Endothelial cell of umbilical vein (primary cell): ENCODE measurements around the gene DMWD.

Source experiments
- CTCF ChIP-seq, 2 donors: IDR thresholded peaks; 1 replicate in 1 of 2; 2 replicates in 1 of 2; pipeline ENCODE4 v1.5.1; 2011; ENCODE audit warnings: low read length in 2 of 2, mild to moderate bottlenecking in 2 of 2, moderate library complexity in 2 of 2, control low read depth in 1 of 2, inconsistent platforms in 1 of 2, low read depth in 1 of 2; ENCODE audit not compliant: insufficient read depth in 1 of 2; ENCODE audit errors: extremely low read depth in 1 of 2
- EZH2 ChIP-seq: IDR thresholded peaks from 2 replicates; pipeline ENCODE4 v1.6.1; 2012; ENCODE audit warnings: borderline replicate concordance, low read depth, mild to moderate bottlenecking, moderate library complexity, low read length, inconsistent platforms; ENCODE audit not compliant: severe bottlenecking
- JUN ChIP-seq: IDR thresholded peaks from 2 replicates; pipeline ENCODE4 v1.6.1; 2011; ENCODE audit warnings: borderline replicate concordance, low read depth; ENCODE audit not compliant: insufficient read length, insufficient read depth
- MAX ChIP-seq: IDR thresholded peaks from 2 replicates; pipeline ENCODE4 v1.6.1; 2011; ENCODE audit not compliant: insufficient read depth, insufficient read length
- POLR2A ChIP-seq: IDR thresholded peaks from 2 replicates; pipeline ENCODE4 v1.6.1; 2012; ENCODE audit warnings: low read depth, mild to moderate bottlenecking, control low read depth, low read length
- POLR2AphosphoS5 ChIP-seq: IDR thresholded peaks from 2 replicates; pipeline ENCODE4 v1.6.1; 2012; ENCODE audit warnings: low read depth, mild to moderate bottlenecking, control low read depth, low read length, moderate library complexity; ENCODE audit not compliant: insufficient read depth

GRCh38 chr19:45772912-45773311 lies 19.7 kb downstream of the DMWD start:
- TF ChIP-seq POLR2A (no peak), CTCF (IDR thresholded peaks at IDR 0.05; ENCODE audit: extremely low read depth in 1 of 2, insufficient read depth in 1 of 2, low read depth in 1 of 2, low read length in 2 of 2) (no peak), POLR2AphosphoS5 (no peak), MAX (no peak), JUN (no peak), EZH2 (no peak)
